ENCODE measurements around the gene STARD8. TPM values are rescaled to one million over a fixed set of nuclear protein-coding genes. Genes with fewer than 3 reads are reported as not detected.
"Not testable (repeated sequence)": the region's sequence is repeated elsewhere in the genome, so short reads cannot be mapped to it uniquely, and the experiment has no call there.

The STARD8 gene
- total and polyA plus RNA-seq, 10 donors, result 1.9 to 35.2 (median 20.4) TPM

DNA sequence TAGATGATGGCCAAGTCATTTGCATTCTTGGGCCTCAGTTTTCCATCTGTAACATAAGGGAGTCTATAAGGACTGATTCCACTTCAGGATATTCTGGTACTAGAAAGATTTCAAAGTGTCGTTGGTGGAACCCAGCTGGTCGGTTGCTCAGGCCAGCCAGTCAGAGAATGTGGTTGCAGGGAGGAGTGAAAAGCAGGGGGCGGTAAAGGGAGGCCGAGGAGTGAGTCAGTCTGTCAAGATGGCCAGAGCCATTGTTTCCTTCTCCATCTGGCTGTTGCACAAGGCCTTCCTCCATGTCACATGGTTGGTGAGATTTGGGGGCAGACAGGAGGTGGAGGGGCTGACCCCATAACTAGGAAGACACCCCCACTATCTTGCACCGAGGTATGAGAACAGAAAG, 38.2 kb downstream of the STARD8 start:
- WGBS, 5 donors, result 24 to 53% (median 37%) methylated on average over 4 to 5 of the region's 5 CpGs
- DNase-seq, result no peak
- peak overlapping the region in 5 of 8 donors; percentile 15 to 58 (median 32) for H3K4me3 ChIP-seq

DNA sequence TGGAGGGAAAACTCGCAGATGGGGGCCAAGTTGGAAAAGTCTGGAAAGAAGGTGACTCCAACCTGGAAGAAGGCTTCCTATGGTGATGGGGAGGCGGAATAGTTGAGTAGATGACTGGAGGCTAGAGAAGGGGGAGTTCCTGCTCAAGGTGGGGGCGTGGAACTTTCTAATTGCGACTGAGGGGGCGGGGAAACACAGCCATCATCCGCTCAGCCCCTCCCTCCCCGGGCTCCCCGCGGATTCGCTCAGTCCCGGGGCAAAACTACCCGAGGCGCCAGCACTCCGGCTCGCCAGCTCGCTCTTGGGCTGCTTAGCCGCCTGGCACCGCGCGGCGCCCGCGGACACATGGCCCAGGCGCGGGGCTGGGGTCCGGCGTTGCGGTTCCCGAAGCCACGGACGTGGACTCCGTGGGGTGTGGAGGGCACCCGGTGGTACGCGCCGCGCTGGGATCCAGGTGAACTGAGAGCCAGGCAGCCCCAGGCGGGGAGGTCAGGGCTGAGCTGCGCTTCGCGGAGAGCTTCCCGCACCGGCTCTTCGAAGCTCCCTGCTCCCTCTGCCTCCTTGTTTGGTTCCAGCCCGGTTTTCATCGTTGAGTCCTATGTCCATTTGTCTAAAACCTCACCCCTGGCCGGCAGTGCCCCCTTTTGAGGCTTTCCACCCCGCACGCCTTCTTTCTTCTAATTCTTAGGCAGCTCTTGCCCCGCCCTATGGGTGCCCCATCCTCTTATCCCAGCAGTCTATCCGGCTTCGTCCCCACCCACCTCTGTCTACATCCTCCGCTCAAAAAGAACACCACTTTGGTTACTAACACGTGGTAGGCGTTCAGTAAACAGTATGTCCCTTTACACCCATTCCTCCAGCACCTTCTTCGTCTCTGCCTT, 38.9 kb downstream of the STARD8 start:
- TF ChIP-seq POLR2AphosphoS5 (IDR thresholded peaks at IDR 0.05) (peak; percentile 16 to 80 (median 76)), POLR2A (IDR thresholded peaks at IDR 0.05) (no peak)
- H3K4me3 ChIP-seq, result peak overlapping the region; percentile 9 to 58 (median 30)
- H3K27ac ChIP-seq, result peak overlapping the region in 7 of 8 donors; percentile 26 to 78 (median 69)

More for the DNA sequence above, 38.2 kb downstream of the STARD8 start:
- Histone ChIP-seq H3K36me3 (no peaks in the 10 kb centered on the region), H3K27ac (peak overlapping the region in 5 of 8 donors; percentile 61 to 78 (median 70)), H3K27me3 (replicated peaks in 1 of 7) (peaks cover 0 to 13% (median 0%) of the 10 kb centered on the region in 7 donors), H3K9me3 (no peaks in the 10 kb centered on the region), H3K4me1 (peaks cover 0 to 39% (median 17%) of the 10 kb centered on the region in 6 donors)
- TF ChIP-seq, protein P1, sequence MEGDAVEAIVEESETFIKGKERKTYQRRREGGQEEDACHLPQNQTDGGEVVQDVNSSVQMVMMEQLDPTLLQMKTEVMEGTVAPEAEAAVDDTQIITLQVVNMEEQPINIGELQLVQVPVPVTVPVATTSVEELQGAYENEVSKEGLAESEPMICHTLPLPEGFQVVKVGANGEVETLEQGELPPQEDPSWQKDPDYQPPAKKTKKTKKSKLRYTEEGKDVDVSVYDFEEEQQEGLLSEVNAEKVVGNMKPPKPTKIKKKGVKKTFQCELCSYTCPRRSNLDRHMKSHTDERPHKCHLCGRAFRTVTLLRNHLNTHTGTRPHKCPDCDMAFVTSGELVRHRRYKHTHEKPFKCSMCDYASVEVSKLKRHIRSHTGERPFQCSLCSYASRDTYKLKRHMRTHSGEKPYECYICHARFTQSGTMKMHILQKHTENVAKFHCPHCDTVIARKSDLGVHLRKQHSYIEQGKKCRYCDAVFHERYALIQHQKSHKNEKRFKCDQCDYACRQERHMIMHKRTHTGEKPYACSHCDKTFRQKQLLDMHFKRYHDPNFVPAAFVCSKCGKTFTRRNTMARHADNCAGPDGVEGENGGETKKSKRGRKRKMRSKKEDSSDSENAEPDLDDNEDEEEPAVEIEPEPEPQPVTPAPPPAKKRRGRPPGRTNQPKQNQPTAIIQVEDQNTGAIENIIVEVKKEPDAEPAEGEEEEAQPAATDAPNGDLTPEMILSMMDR (IDR thresholded peaks at IDR 0.05 in 8 of 11, conservative IDR thresholded peaks at IDR 0.05 in 3 of 11), result peak in 1 of 11 experiments; percentile 24
- no peak for TF ChIP-seq POLR2A (IDR thresholded peaks at IDR 0.05)
- intact Hi-C loops (cut with DNase I; ENCODE audit: low total_unique reads), result no loop called here

DNA sequence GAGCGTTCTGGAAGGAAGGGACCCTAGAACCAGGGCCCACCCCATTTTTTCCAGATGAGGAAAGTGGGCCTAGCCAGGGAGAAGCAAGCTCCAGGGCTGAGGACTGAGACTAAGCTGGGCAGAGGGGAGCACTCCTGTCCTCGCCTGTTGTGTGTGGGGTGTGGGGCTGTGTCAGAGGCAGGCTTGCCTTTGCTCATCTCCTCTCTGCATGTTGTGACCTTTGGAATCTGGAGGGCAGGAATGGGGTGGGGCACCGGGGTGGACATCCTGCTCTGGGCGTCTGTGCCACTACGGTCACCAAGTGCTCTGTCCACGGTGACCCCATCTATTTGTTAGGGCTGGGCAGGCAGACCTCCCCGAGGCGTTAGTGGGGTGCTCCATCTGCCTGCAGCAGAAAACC, 41.5 kb downstream of the STARD8 start:
- WGBS, 5 donors, result 50 to 86% (median 79%) methylated on average over 1 to 5 of the region's 8 CpGs; no CpG with 5 or more reads in 1 of the 5 donors
- H3K36me3 ChIP-seq; H3K4me3 ChIP-seq; H3K27ac ChIP-seq; DNase-seq; intact Hi-C loops (cut with DNase I; ENCODE audit: low total_unique reads); H3K9me3 ChIP-seq: not testable (repeated sequence)
- H3K4me1 ChIP-seq, result peaks cover 0 to 45% (median 18%) of the 10 kb centered on the region in 6 donors
- H3K27me3 ChIP-seq (replicated peaks in 1 of 7), result peaks cover 0 to 20% (median under 1%) of the 10 kb centered on the region in 7 donors

More for the DNA sequence above, 38.9 kb downstream of the STARD8 start:
- Histone ChIP-seq H3K36me3 (no peaks in the 10 kb centered on the region), H3K9me3 (no peaks in the 10 kb centered on the region), H3K4me1 (peaks cover 0 to 39% (median 17%) of the 10 kb centered on the region in 6 donors), H3K27me3 (replicated peaks in 1 of 7) (peaks cover 0 to 13% (median 0%) of the 10 kb centered on the region in 7 donors)
- peak; percentile 87 for DNase-seq
- WGBS, 5 donors, result 4 to 38% (median 11%) methylated on average over 18 to 56 of the region's 56 CpGs
- intact Hi-C loops (cut with DNase I; ENCODE audit: low total_unique reads), result no loop called here

DNA sequence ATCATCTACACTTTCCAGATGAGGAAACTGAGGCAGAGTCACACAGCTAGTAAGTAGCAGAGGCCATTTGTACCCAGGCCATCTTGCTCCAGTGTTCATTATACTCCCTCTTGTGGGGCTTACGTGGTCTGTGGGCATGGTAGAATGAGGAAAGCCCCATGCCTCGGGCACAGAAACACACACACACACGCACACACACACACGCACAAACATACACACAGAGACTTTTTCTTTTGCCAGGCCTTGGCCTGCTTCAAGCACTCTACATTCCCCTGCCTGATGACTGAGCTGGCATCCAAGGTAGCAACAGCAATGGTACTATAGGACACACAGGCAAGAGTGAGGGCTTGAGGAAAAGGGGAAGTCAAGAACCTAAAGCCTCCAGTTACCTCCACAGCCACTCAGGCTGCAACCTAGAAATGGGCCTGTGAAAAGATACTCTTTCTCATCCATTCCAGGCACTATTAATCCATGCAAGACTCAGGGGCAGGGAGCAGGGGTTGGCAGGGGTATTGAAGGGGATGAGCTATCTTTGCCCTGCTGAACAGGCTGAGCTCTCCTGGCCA, 43.6 kb downstream of the STARD8 start:
- Histone ChIP-seq H3K4me1 (peaks cover 0 to 45% (median 10%) of the 10 kb centered on the region in 6 donors), H3K36me3 (no peaks in the 10 kb centered on the region), H3K27me3 (replicated peaks in 1 of 7) (peaks cover 0 to 32% (median 6%) of the 10 kb centered on the region in 7 donors), H3K9me3 (no peaks in the 10 kb centered on the region), H3K4me3 (no peak overlapping the region), H3K27ac (no peak overlapping the region)
- WGBS, 5 donors, result 74 to 85% (median 76%) methylated on average over 4 of the region's 4 CpGs; no CpG with 5 or more reads in 1 of the 5 donors
- TF ChIP-seq POLR2AphosphoS5 (IDR thresholded peaks at IDR 0.05) (no peak), POLR2A (IDR thresholded peaks at IDR 0.05) (no peak)
- TF ChIP-seq, protein P1 (IDR thresholded peaks at IDR 0.05 in 8 of 11, conservative IDR thresholded peaks at IDR 0.05 in 3 of 11), result no peak
- intact Hi-C loops (cut with DNase I; ENCODE audit: low total_unique reads), result no loop called here
- no peak for DNase-seq

DNA sequence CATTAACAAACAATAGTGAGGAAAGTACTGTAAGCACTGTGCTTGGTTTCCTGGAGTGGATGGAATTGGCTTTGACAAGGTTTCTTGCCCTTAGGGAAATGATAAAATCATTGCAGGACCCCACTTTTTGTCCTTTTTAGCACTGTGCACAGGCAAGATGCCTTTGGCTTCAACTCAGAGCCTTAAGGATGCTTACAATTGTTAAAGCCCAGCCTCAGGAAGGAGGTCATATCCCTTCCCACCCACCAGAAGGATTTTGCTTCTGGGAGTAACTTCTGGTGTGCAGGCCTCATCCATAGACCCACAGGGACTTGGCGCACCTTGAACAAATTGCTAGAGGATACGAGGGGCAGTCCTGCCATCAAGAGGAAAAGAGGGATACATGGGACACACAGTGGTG, 44.5 kb downstream of the STARD8 start:
- TF ChIP-seq POLR2A (IDR thresholded peaks at IDR 0.05), result no peak
- TF ChIP-seq, protein P1 (IDR thresholded peaks at IDR 0.05 in 8 of 11, conservative IDR thresholded peaks at IDR 0.05 in 3 of 11), result no peak
- TF ChIP-seq POLR2AphosphoS5 (IDR thresholded peaks at IDR 0.05), result no peak
- no peaks in the 10 kb centered on the region for H3K36me3 ChIP-seq
- DNase-seq, result no peak
- no peaks in the 10 kb centered on the region for H3K9me3 ChIP-seq
- H3K27ac ChIP-seq, result no peak overlapping the region
- WGBS, 5 donors, result 90 to 96% (median 92%) methylated on average over 2 of the region's 2 CpGs; no CpG with 5 or more reads in 1 of the 5 donors
- no peak overlapping the region for H3K4me3 ChIP-seq
- intact Hi-C loops (cut with DNase I; ENCODE audit: low total_unique reads), result no loop called here
- peaks cover 0 to 45% (median 7%) of the 10 kb centered on the region in 6 donors for H3K4me1 ChIP-seq
- H3K27me3 ChIP-seq (replicated peaks in 1 of 7), result peaks cover 0 to 32% (median 4%) of the 10 kb centered on the region in 7 donors
